ENCODE measurements around the gene PPP1R13B. TPM values are rescaled to one million over a fixed set of nuclear protein-coding genes. Genes with fewer than 3 reads are reported as not detected.
"Not testable (repeated sequence)": the region's sequence is repeated elsewhere in the genome, so short reads cannot be mapped to it uniquely, and the experiment has no call there.

Gene PPP1R13B
- total and polyA plus RNA-seq, 12 donors = 9.6 to 42.4 (median 22.6) TPM

DNA sequence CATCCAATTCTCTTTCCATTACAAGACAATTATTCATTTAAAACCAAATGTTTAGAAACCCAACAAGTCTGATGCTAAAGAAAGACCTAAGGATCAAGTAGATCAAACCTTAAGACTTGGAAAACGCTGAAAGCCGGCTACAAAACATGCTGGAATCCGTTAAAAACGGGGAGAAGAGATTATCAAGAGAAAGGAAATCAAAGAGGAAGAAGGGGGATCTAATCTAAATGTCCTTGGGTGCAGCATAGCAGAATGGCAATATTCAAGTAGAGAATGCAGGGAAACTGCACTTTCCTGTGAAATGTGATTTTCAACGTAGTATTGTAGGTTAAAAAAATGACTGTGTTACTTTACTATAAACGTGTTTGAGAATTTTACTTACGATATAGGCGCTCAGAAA is 1.3 kb downstream of the PPP1R13B start:
- TF ChIP-seq, protein P1, sequence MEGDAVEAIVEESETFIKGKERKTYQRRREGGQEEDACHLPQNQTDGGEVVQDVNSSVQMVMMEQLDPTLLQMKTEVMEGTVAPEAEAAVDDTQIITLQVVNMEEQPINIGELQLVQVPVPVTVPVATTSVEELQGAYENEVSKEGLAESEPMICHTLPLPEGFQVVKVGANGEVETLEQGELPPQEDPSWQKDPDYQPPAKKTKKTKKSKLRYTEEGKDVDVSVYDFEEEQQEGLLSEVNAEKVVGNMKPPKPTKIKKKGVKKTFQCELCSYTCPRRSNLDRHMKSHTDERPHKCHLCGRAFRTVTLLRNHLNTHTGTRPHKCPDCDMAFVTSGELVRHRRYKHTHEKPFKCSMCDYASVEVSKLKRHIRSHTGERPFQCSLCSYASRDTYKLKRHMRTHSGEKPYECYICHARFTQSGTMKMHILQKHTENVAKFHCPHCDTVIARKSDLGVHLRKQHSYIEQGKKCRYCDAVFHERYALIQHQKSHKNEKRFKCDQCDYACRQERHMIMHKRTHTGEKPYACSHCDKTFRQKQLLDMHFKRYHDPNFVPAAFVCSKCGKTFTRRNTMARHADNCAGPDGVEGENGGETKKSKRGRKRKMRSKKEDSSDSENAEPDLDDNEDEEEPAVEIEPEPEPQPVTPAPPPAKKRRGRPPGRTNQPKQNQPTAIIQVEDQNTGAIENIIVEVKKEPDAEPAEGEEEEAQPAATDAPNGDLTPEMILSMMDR (IDR thresholded peaks at IDR 0.05) = no peak
- TF ChIP-seq POLR2A (IDR thresholded peaks at IDR 0.05) = no peak
- no peak for DNase-seq
- 24 to 35% (median 34%) methylated on average over 8 of the region's 8 CpGs for WGBS, 4 donors
- intact Hi-C loops (cut with DNase I) = loop anchor here in 1 of 2 donors (5.0 kb wide), 1 partner anchor 34 kb away; no protein-coding TSS in a partner anchor
- peaks cover 16 to 28% of the 10 kb centered on the region in 2 donors for H3K4me1 ChIP-seq (replicated peaks in 1 of 2)
- no peaks in the 10 kb centered on the region for H3K27me3 ChIP-seq
- peak overlapping the region in 1 of 5 donors; percentile 98 for H3K27ac ChIP-seq
- H3K4me3 ChIP-seq = peak overlapping the region in 1 of 4 donors; percentile 99
- no peaks in the 10 kb centered on the region for H3K9me3 ChIP-seq (replicated peaks in 1 of 3)
- H3K36me3 ChIP-seq (replicated peaks in 1 of 2) = no peaks in the 10 kb centered on the region

DNA sequence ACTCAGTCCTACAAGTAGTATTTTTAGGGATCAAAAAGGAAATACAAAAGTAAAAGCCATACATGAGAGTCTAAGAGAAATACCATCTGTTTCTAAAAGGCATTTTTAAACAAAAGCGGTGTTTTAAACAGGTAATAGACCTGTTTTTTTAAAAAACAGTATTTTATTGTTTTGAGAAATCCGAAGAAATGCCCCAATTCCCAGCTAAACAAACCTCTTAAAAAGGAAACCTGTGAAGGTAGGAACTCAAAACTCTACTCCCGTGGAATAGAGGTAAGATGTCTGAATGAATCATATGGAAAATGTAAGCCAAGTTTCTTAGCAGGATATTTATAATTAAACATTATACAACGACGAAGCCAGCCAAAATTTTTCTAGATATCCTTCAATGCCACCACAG is 2.0 kb downstream of the PPP1R13B start:
- Histone ChIP-seq H3K4me1 (replicated peaks in 1 of 2) (peaks cover 16 to 28% of the 10 kb centered on the region in 2 donors), H3K27me3 (no peaks in the 10 kb centered on the region), H3K9me3 (replicated peaks in 1 of 3) (no peaks in the 10 kb centered on the region), H3K36me3 (replicated peaks in 1 of 2) (no peaks in the 10 kb centered on the region), H3K4me3 (no peak overlapping the region), H3K27ac (no peak overlapping the region)
- intact Hi-C loops (cut with DNase I) = loop anchor here in 1 of 2 donors (5.0 kb wide), 1 partner anchor 33 kb away; no protein-coding TSS in a partner anchor
- 71 to 76% (median 75%) methylated on average over 5 of the region's 5 CpGs for WGBS, 4 donors
- DNase-seq = no peak
- TF ChIP-seq, protein P1 (IDR thresholded peaks at IDR 0.05) = no peak
- no peak for TF ChIP-seq POLR2A (IDR thresholded peaks at IDR 0.05)

DNA sequence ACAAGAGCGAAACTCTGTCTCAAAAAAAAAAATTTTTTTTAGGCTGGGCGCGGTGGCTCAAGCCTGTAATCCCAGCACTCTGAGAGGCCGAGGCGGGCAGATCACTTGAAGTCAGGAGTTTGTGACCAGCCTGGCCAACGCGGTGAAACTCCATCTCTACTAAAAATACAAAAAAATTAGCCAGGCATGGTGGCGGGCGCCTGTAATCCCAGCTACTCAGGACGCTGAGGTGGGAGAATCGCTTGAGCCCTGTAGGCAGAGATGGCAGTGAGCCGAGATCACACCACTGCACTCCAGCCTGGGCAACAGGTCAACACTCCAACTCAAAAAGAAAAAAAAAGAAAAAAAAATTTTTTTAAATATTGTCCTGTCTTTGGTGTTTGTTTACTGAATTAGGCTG is 6.1 kb downstream of the PPP1R13B start:
- H3K36me3 ChIP-seq (replicated peaks in 1 of 2); H3K27ac ChIP-seq; H3K4me3 ChIP-seq; H3K27me3 ChIP-seq; intact Hi-C loops (cut with DNase I); H3K9me3 ChIP-seq (replicated peaks in 1 of 3): not testable (repeated sequence)
- peak in 1 of 7 donors; percentile 41 for DNase-seq
- peaks cover 6 to 32% of the 10 kb centered on the region in 2 donors for H3K4me1 ChIP-seq (replicated peaks in 1 of 2)
- 88 to 94% (median 90%) methylated on average over 12 of the region's 12 CpGs for WGBS, 4 donors

DNA sequence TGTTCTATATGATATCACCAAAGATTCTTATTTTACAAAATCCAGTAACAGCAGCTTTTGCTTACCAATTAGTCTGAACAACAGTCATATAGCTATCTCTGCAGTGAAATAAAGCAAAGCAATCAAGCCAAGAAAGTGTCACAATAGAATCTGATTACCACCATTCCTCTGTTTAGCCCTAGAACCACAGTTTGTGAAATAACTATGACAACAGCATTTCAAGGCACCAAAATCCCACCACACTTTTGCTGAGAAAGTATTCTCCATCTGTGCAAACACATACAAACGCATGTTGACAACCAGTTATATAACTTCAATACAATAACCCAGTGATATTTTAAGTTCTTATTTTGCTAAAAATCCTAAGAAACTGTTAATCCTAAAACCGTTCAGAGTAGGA is 7.4 kb downstream of the PPP1R13B start:
- WGBS, 4 donors = 64 to 80% (median 72%) methylated on average over 2 of the region's 2 CpGs
- TF ChIP-seq POLR2A (IDR thresholded peaks at IDR 0.05) = no peak
- TF ChIP-seq, protein P1 (IDR thresholded peaks at IDR 0.05) = no peak
- no peaks in the 10 kb centered on the region for H3K36me3 ChIP-seq (replicated peaks in 1 of 2)
- no peak for DNase-seq
- H3K27me3 ChIP-seq = no peaks in the 10 kb centered on the region
- H3K4me1 ChIP-seq (replicated peaks in 1 of 2) = peaks cover 0 to 19% of the 10 kb centered on the region in 2 donors
- H3K27ac ChIP-seq = no peak overlapping the region
- intact Hi-C loops (cut with DNase I) = no loop called here
- H3K9me3 ChIP-seq (replicated peaks in 1 of 3) = no peaks in the 10 kb centered on the region
- H3K4me3 ChIP-seq = no peak overlapping the region

DNA sequence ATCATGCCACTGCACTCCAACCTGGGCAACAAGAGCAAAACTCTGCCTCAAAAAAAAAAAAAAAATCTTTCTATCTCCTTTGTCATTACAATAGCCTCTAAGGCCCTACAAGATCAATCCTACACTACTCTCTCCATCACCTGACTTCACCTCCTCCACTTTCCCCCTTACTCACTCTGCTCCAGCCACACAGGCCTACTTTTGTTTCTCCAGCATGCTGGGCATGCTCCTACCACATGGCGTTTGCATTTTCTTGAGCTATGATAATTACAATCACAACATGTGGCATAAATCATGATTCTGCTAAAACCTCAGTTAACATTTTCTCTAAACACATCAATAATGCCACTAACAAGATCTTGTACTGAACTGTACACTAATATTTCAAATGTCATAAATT is 7.8 kb downstream of the PPP1R13B start:
- Histone ChIP-seq H3K4me3 (no peak overlapping the region), H3K9me3 (replicated peaks in 1 of 3) (no peaks in the 10 kb centered on the region), H3K4me1 (replicated peaks in 1 of 2) (peaks cover 0 to 16% of the 10 kb centered on the region in 2 donors), H3K36me3 (replicated peaks in 1 of 2) (no peaks in the 10 kb centered on the region), H3K27ac (no peak overlapping the region), H3K27me3 (no peaks in the 10 kb centered on the region)
- no peak for DNase-seq
- no peak for TF ChIP-seq POLR2A (IDR thresholded peaks at IDR 0.05)
- TF ChIP-seq, protein P1 (IDR thresholded peaks at IDR 0.05) = no peak
- intact Hi-C loops (cut with DNase I) = no loop called here
- WGBS, 4 donors = 56 to 78% (median 61%) methylated on average over 1 of the region's 1 CpG

All from adrenal gland (tissue), 12 donors.